Measurements from ENCODE around the gene LCE4A. TPM values are rescaled to one million over a fixed set of nuclear protein-coding genes. Genes with fewer than 3 reads are reported as not detected.
"Not testable (repeated sequence)": the region's sequence is repeated elsewhere in the genome, so short reads cannot be mapped to it uniquely, and the experiment has no call there.

LCE4A gene, protein sequence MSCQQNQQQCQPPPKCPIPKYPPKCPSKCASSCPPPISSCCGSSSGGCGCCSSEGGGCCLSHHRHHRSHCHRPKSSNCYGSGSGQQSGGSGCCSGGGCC
- not detected in 2 replicates for total RNA-seq
- long read RNA-seq = 0 reads

DNA sequence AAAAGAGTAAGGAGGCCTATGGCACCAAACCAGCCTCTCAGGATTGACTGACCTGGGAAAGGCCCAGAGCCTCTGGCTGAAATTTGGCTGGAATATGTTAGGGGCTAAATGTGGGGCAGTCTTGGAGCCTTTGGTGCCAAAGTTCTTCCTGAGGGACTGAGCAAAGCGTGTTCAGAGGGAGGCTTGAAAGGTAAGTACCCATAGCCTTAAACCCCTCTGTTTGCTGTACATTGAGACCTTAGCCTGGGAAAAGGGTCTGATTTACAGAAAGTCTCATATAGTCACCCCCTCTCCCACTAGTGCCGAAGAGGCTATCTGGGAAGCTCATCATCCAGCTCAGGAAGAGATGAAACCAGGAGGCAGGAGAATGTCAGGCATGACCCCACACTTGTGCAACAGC is at the start of gene LCE4A:
Gene LCE4A (plus strand): TSS at position 301 of the 400 bp plus-strand sequence. CDS start 916 bp downstream, outside the sequence.
- H3K36me3 Mint-ChIP-seq (ENCODE audit: unreplicated experiment) = no peaks in the 10 kb centered on the region
- H3K9me3 Mint-ChIP-seq (ENCODE audit: unreplicated experiment) = peaks cover 6% of the 10 kb centered on the region
- no peak for DNase-seq (ENCODE audit: extremely low spot score, unreplicated experiment)
- no peak within 1 kb of the TSS for H3K4me3 Mint-ChIP-seq (ENCODE audit: unreplicated experiment)
- no peak within 1 kb of the TSS for H3K27ac Mint-ChIP-seq (ENCODE audit: unreplicated experiment)
- TF ChIP-seq, protein P1, sequence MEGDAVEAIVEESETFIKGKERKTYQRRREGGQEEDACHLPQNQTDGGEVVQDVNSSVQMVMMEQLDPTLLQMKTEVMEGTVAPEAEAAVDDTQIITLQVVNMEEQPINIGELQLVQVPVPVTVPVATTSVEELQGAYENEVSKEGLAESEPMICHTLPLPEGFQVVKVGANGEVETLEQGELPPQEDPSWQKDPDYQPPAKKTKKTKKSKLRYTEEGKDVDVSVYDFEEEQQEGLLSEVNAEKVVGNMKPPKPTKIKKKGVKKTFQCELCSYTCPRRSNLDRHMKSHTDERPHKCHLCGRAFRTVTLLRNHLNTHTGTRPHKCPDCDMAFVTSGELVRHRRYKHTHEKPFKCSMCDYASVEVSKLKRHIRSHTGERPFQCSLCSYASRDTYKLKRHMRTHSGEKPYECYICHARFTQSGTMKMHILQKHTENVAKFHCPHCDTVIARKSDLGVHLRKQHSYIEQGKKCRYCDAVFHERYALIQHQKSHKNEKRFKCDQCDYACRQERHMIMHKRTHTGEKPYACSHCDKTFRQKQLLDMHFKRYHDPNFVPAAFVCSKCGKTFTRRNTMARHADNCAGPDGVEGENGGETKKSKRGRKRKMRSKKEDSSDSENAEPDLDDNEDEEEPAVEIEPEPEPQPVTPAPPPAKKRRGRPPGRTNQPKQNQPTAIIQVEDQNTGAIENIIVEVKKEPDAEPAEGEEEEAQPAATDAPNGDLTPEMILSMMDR (IDR thresholded peaks at IDR 0.05) = no peak
- H3K27me3 Mint-ChIP-seq (ENCODE audit: unreplicated experiment) = no peaks in the 10 kb centered on the region
- H3K4me1 Mint-ChIP-seq (ENCODE audit: unreplicated experiment) = no peaks in the 10 kb centered on the region

DNA sequence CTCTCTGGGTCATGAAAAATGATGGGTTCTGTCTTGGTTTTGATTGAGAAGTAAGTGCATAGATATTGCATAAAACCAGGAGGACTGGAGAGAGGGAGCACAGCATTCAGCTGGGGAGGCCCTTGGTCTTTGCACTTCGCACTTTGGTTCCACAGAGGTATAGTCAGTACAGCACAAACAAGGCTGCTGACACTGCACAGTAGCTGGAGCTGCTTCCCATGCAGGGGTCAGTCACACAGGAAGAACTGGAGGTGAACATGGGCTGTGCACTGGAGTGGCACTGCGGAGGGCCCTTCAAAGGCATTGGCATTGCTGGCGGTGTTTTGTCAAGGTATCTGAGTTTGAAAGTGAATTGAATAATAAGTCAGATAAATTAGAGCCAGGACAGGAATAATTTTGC is 49.3 kb upstream of the LCE4A start:
- no peak overlapping the region for H3K27ac Mint-ChIP-seq (ENCODE audit: unreplicated experiment)
- no peaks in the 10 kb centered on the region for H3K9me3 Mint-ChIP-seq (ENCODE audit: unreplicated experiment)
- H3K27me3 Mint-ChIP-seq (ENCODE audit: unreplicated experiment) = no peaks in the 10 kb centered on the region
- H3K36me3 Mint-ChIP-seq (ENCODE audit: unreplicated experiment) = no peaks in the 10 kb centered on the region
- no peak overlapping the region for H3K4me3 Mint-ChIP-seq (ENCODE audit: unreplicated experiment)
- H3K4me1 Mint-ChIP-seq (ENCODE audit: unreplicated experiment) = no peaks in the 10 kb centered on the region
- TF ChIP-seq, protein P1 (IDR thresholded peaks at IDR 0.05) = no peak
- DNase-seq (ENCODE audit: extremely low spot score, unreplicated experiment) = no peak

DNA sequence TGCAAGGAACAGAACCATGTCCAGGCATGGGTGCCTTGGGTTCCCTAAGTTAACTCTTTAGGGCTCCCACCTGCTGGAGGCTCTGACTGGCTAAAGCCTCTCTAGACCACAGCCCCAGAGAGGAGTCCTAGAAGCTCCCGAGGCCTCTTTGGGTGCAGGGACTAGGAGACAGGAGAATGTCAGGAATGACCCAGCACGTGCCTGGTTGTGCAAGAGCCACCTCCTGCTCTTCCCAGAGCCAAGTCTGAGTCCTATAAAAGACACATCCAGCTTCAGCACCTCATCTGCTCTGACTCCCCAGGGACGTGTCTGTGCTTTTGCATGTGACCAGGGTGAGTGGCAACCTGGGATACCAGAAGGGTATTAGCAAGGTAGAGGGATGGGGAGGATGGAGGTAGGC is 44.9 kb upstream of the LCE4A start, which contains the start of gene LCE2D:
Gene LCE2D (plus strand): TSS at position 283 of the 400 bp plus-strand sequence. CDS start 726 bp downstream, outside the sequence.
- DNase-seq (ENCODE audit: extremely low spot score, unreplicated experiment) = no peak
- Mint-ChIP-seq H3K9me3 (ENCODE audit: unreplicated experiment) (peaks cover 4% of the 10 kb centered on the region), H3K4me3 (ENCODE audit: unreplicated experiment) (no peak within 1 kb of the TSS), H3K4me1 (ENCODE audit: unreplicated experiment) (no peaks in the 10 kb centered on the region), H3K36me3 (ENCODE audit: unreplicated experiment) (no peaks in the 10 kb centered on the region), H3K27me3 (ENCODE audit: unreplicated experiment) (no peaks in the 10 kb centered on the region), H3K27ac (ENCODE audit: unreplicated experiment) (no peak within 1 kb of the TSS)
- TF ChIP-seq, protein P1 (IDR thresholded peaks at IDR 0.05) = no peak

DNA sequence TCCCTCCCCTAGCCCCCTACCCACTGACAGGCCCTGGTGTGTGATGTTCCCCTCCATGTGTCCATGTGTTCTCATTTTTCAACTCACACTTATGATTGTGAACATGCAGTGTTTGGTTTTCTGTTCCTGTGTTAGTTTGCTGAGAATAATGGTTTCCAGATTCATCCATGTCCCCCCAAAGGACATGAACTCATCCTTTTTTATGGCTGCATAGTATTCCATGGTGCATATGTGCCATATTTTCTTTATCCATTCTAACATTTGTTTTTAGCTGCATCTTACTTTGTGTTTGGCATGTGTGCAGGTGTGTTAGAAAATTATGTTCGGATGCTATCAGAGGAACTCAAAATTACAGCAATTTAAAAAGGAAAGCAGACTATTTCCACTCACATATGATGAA is 41.8 kb upstream of the LCE4A start:
- not testable (repeated sequence) for H3K36me3 Mint-ChIP-seq (ENCODE audit: unreplicated experiment); H3K27me3 Mint-ChIP-seq (ENCODE audit: unreplicated experiment); DNase-seq (ENCODE audit: extremely low spot score, unreplicated experiment); H3K9me3 Mint-ChIP-seq (ENCODE audit: unreplicated experiment); H3K4me1 Mint-ChIP-seq (ENCODE audit: unreplicated experiment); H3K27ac Mint-ChIP-seq (ENCODE audit: unreplicated experiment); H3K4me3 Mint-ChIP-seq (ENCODE audit: unreplicated experiment)

DNA sequence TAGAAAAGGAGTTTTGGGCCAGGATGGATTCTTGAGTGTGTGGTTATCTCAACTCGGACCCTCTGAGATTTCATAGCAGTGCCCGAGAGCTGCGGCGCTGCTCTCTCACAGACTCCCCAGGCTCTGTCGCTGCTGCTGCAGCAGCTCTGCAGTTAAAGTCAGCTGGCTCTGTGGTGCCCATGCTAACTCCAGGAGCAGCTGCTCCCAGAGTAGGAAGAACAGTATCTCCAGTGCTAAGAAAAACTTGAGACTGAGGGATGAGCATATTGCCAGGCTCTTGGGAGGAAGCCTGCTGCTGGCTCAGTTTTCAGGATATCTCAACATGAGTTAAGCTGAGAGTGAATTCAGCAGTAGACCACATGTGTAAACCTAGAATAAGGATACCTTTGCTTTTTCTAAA is 40.3 kb upstream of the LCE4A start:
- Mint-ChIP-seq H3K27me3 (ENCODE audit: unreplicated experiment) (no peaks in the 10 kb centered on the region), H3K9me3 (ENCODE audit: unreplicated experiment) (peaks cover 4% of the 10 kb centered on the region), H3K4me3 (ENCODE audit: unreplicated experiment) (no peak overlapping the region), H3K27ac (ENCODE audit: unreplicated experiment) (no peak overlapping the region), H3K36me3 (ENCODE audit: unreplicated experiment) (no peaks in the 10 kb centered on the region), H3K4me1 (ENCODE audit: unreplicated experiment) (no peaks in the 10 kb centered on the region)
- TF ChIP-seq, protein P1 (IDR thresholded peaks at IDR 0.05) = no peak
- DNase-seq (ENCODE audit: extremely low spot score, unreplicated experiment) = no peak

DNA sequence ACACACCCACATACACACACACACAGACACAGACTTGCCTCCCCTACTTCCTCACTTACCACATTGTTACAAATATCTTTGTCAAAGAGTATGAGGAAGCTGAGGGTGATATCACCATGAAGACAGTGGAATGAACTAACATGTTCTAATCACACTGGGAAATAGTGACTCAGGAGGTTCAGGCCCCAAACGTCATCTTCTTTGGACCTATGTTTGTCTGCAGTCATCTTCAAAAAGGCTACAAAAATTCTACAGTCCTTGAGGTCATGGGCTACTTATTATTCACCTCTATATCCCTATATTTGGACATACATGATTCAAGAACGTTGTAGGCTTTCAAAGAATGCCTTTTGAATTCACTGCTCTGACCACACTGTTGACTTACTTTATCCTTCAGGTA is 34.9 kb upstream of the LCE4A start:
- DNase-seq (ENCODE audit: extremely low spot score, unreplicated experiment) = no peak
- H3K27me3 Mint-ChIP-seq (ENCODE audit: unreplicated experiment) = no peaks in the 10 kb centered on the region
- no peak overlapping the region for H3K27ac Mint-ChIP-seq (ENCODE audit: unreplicated experiment)
- no peaks in the 10 kb centered on the region for H3K9me3 Mint-ChIP-seq (ENCODE audit: unreplicated experiment)
- TF ChIP-seq, protein P1 (IDR thresholded peaks at IDR 0.05) = no peak
- no peak overlapping the region for H3K4me3 Mint-ChIP-seq (ENCODE audit: unreplicated experiment)
- H3K4me1 Mint-ChIP-seq (ENCODE audit: unreplicated experiment) = no peaks in the 10 kb centered on the region
- no peaks in the 10 kb centered on the region for H3K36me3 Mint-ChIP-seq (ENCODE audit: unreplicated experiment)

DNA sequence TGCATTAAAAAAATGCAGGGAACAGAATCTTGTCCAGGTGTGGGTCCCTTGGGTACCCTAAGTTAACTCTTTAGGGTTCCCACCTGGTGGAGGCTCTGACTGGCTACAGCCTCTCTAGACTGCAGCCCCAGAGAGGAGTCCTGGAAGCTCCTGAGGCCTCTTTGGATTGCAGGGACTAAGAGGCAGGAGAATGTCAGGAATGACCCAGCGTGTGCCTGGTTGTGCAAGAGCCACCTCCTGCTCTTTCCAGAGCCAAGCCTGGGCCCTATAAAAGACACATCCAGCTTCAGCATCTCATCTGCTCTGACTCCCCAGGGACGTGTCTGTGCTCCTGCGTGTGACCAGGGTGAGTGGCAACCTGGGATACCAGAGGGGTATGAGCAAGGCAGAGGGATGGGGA is 33.0 kb upstream of the LCE4A start, which contains the start of gene LCE2C:
Gene LCE2C (plus strand): TSS at position 297 of the 400 bp plus-strand sequence. CDS start 737 bp downstream, outside the sequence.
- H3K4me1 Mint-ChIP-seq (ENCODE audit: unreplicated experiment); H3K27ac Mint-ChIP-seq (ENCODE audit: unreplicated experiment); H3K36me3 Mint-ChIP-seq (ENCODE audit: unreplicated experiment); H3K27me3 Mint-ChIP-seq (ENCODE audit: unreplicated experiment); H3K4me3 Mint-ChIP-seq (ENCODE audit: unreplicated experiment); DNase-seq (ENCODE audit: extremely low spot score, unreplicated experiment); H3K9me3 Mint-ChIP-seq (ENCODE audit: unreplicated experiment): not testable (repeated sequence)

Measured in osteocyte (in vitro differentiated cells).